ENCODE measurements around the gene NR2C1. TPM values are rescaled to one million over a fixed set of nuclear protein-coding genes. Genes with fewer than 3 reads are reported as not detected.
"Not testable (repeated sequence)": the region's sequence is repeated elsewhere in the genome, so short reads cannot be mapped to it uniquely, and the experiment has no call there.

NR2C1 gene
- polyA plus RNA-seq, result 1 to 10 TPM; 1.4 to 9.5 (median 5.9) TPM

GRCh38 chr12:95072900-95073697, at the start of gene NR2C1:
Gene NR2C1 (minus strand): TSS chr12:95073618. CDS start chr12:95067384, 6,234 bp downstream.
- Mint-ChIP-seq H3K4me3 (peak within 1 kb of the TSS; percentile 89 to 98 (median 96)), H3K36me3 (peaks cover 0 to 2% (median 0%) of the 10 kb centered on the region in 3 donors), H3K9me3 (no peaks in the 10 kb centered on the region), H3K27me3 (ENCODE audit: low read depth in 3 of 3) (peaks cover 2 to 10% (median 4%) of the 10 kb centered on the region in 3 donors), H3K4me1 (peaks cover 21 to 35% of the 10 kb centered on the region in 2 donors), H3K27ac (peak within 1 kb of the TSS; percentile 82 to 96 (median 90))
- peak; percentile 88 to 93 (median 91) for DNase-seq

DNA sequence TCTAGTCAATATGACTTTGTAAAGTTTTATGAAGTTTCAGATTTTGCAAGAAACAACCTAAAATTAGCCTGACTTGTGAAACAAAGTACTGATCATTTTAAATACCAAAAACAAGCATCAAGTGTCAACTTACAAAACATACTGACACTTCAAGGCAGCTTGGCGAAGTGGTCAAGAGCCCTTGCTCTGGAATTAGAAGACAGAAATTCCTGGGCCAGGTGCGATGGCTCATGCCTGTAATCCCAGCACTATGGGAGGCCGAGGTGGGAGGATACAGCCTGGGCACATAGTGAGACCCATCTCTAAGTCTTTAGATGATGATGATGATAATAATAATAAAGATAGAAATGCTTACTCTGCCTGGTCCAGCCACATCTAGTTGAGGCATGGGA, 45.4 kb upstream of the NR2C1 start:
- Mint-ChIP-seq H3K27me3 (ENCODE audit: low read depth in 3 of 3) (peaks cover 0 to 4% (median 0%) of the 10 kb centered on the region in 3 donors), H3K4me3 (no peak overlapping the region), H3K9me3 (no peaks in the 10 kb centered on the region), H3K36me3 (no peaks in the 10 kb centered on the region), H3K4me1 (no peaks in the 10 kb centered on the region), H3K27ac (no peak overlapping the region)
- DNase-seq, result no peak

GRCh38 chr12:95118138-95118787, 44.8 kb upstream of the NR2C1 start:
- Mint-ChIP-seq H3K36me3 (no peaks in the 10 kb centered on the region), H3K4me1 (no peaks in the 10 kb centered on the region)

GRCh38 chr12:95117178-95117599, 43.8 kb upstream of the NR2C1 start:
- Mint-ChIP-seq H3K9me3 (no peaks in the 10 kb centered on the region), H3K27ac (no peak overlapping the region), H3K4me1 (no peaks in the 10 kb centered on the region), H3K4me3 (no peak overlapping the region), H3K27me3 (ENCODE audit: low read depth in 3 of 3) (peaks cover 0 to 4% (median 0%) of the 10 kb centered on the region in 3 donors), H3K36me3 (no peaks in the 10 kb centered on the region)
- DNase-seq, result peak; percentile 47 to 63 (median 55)

More at GRCh38 chr12:95118138-95118787, 44.8 kb upstream of the NR2C1 start:
- H3K9me3 Mint-ChIP-seq, result no peaks in the 10 kb centered on the region
- no peak overlapping the region for H3K27ac Mint-ChIP-seq
- no peak overlapping the region for H3K4me3 Mint-ChIP-seq
- DNase-seq, result no peak
- peaks cover 0 to 4% (median 0%) of the 10 kb centered on the region in 3 donors for H3K27me3 Mint-ChIP-seq (ENCODE audit: low read depth in 3 of 3)

- Mint-ChIP-seq H3K4me1 (no peaks in the 10 kb centered on the region), H3K36me3 (no peaks in the 10 kb centered on the region), H3K27me3 (ENCODE audit: low read depth in 3 of 3) (peaks cover 0 to 4% (median 0%) of the 10 kb centered on the region in 3 donors), H3K27ac (no peak overlapping the region), H3K9me3 (no peaks in the 10 kb centered on the region), H3K4me3 (no peak overlapping the region)
- DNase-seq, result no peak
Measured at GRCh38 chr12:95116773-95117172, 43.4 kb upstream of the NR2C1 start.

GRCh38 chr12:95116341-95116740, 42.9 kb upstream of the NR2C1 start:
- Mint-ChIP-seq H3K27me3 (ENCODE audit: low read depth in 3 of 3) (peaks cover 0 to 4% (median 0%) of the 10 kb centered on the region in 3 donors), H3K36me3 (no peaks in the 10 kb centered on the region), H3K4me1 (no peaks in the 10 kb centered on the region), H3K27ac (no peak overlapping the region), H3K9me3 (no peaks in the 10 kb centered on the region), H3K4me3 (no peak overlapping the region)
- DNase-seq, result no peak

DNA sequence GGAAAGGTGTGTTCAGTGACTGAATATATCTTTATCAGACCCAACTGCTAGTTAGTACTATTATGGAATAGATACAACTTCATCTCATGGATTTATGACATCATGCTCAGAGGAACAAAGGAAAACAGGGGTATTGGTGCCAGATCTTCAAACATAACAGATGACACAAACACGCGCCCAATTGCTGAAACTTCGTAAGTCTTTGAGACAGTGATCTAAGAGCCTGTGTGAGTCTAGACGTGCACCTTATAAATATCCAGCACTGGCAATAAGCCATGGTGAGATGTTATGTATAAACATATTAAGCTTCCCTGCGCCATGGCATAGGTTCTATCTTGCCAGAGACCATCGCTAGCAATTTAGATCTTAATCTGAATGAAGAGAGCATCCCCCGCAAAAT, 42.2 kb upstream of the NR2C1 start:
- Mint-ChIP-seq H3K27me3 (ENCODE audit: low read depth in 3 of 3) (peaks cover 0 to 4% (median 0%) of the 10 kb centered on the region in 3 donors), H3K9me3 (no peaks in the 10 kb centered on the region), H3K36me3 (no peaks in the 10 kb centered on the region), H3K4me3 (no peak overlapping the region), H3K27ac (no peak overlapping the region), H3K4me1 (no peaks in the 10 kb centered on the region)
- DNase-seq, result no peak

GRCh38 chr12:95114766-95115405, 41.5 kb upstream of the NR2C1 start:
- no peak for DNase-seq
- no peak overlapping the region for H3K4me3 Mint-ChIP-seq
- no peaks in the 10 kb centered on the region for H3K9me3 Mint-ChIP-seq
- no peaks in the 10 kb centered on the region for H3K4me1 Mint-ChIP-seq
- H3K27me3 Mint-ChIP-seq (ENCODE audit: low read depth in 3 of 3), result peaks cover 0 to 4% (median 0%) of the 10 kb centered on the region in 3 donors
- no peaks in the 10 kb centered on the region for H3K36me3 Mint-ChIP-seq
- no peak overlapping the region for H3K27ac Mint-ChIP-seq

- H3K9me3 Mint-ChIP-seq, result no peaks in the 10 kb centered on the region
- no peak for DNase-seq
- peaks cover 0 to 2% (median 0%) of the 10 kb centered on the region in 3 donors for H3K27me3 Mint-ChIP-seq (ENCODE audit: low read depth in 3 of 3)
- H3K36me3 Mint-ChIP-seq, result no peaks in the 10 kb centered on the region
- no peak overlapping the region for H3K4me3 Mint-ChIP-seq
- H3K27ac Mint-ChIP-seq, result no peak overlapping the region
- H3K4me1 Mint-ChIP-seq, result no peaks in the 10 kb centered on the region
Measured at GRCh38 chr12:95107362-95107761, 33.9 kb upstream of the NR2C1 start.

- Mint-ChIP-seq H3K4me3 (no peak overlapping the region), H3K4me1 (no peaks in the 10 kb centered on the region), H3K9me3 (no peaks in the 10 kb centered on the region)
Measured at GRCh38 chr12:95105540-95105939, 32.1 kb upstream of the NR2C1 start.

DNA sequence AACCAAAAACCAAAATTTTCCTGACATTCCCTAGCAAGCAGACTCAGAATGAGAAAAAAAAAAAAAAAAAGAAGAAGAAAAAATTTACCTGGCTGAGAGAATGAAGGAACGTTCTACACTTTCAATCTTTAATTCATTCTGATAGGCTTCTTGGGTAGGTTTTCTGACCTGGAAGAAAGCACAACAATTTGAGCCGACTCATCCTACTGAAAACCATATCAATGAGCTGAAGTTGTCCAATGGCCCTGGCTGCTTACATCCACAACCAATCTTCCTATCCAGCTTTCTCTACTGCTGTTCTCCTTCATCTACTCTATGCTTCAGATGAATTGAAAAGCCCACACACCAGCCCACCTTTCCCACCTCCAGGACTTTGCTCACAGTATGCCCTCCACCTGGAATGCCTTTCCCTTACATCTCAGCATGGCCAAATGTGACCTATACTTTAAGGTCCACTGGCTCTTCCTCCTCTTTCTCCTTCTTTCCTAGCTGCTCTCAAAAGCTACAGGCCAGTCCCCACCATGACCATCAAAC, 31.6 kb upstream of the NR2C1 start:
- no peaks in the 10 kb centered on the region for H3K9me3 Mint-ChIP-seq
- peaks cover 0 to 2% (median 0%) of the 10 kb centered on the region in 3 donors for H3K27me3 Mint-ChIP-seq (ENCODE audit: low read depth in 3 of 3)
- DNase-seq, result no peak
- H3K27ac Mint-ChIP-seq, result no peak overlapping the region
- no peaks in the 10 kb centered on the region for H3K4me1 Mint-ChIP-seq
- H3K36me3 Mint-ChIP-seq, result no peaks in the 10 kb centered on the region
- no peak overlapping the region for H3K4me3 Mint-ChIP-seq

More at GRCh38 chr12:95105540-95105939, 32.1 kb upstream of the NR2C1 start:
- peaks cover 0 to 2% (median 0%) of the 10 kb centered on the region in 3 donors for H3K27me3 Mint-ChIP-seq (ENCODE audit: low read depth in 3 of 3)
- DNase-seq, result no peak
- no peaks in the 10 kb centered on the region for H3K36me3 Mint-ChIP-seq
- H3K27ac Mint-ChIP-seq, result no peak overlapping the region

DNA sequence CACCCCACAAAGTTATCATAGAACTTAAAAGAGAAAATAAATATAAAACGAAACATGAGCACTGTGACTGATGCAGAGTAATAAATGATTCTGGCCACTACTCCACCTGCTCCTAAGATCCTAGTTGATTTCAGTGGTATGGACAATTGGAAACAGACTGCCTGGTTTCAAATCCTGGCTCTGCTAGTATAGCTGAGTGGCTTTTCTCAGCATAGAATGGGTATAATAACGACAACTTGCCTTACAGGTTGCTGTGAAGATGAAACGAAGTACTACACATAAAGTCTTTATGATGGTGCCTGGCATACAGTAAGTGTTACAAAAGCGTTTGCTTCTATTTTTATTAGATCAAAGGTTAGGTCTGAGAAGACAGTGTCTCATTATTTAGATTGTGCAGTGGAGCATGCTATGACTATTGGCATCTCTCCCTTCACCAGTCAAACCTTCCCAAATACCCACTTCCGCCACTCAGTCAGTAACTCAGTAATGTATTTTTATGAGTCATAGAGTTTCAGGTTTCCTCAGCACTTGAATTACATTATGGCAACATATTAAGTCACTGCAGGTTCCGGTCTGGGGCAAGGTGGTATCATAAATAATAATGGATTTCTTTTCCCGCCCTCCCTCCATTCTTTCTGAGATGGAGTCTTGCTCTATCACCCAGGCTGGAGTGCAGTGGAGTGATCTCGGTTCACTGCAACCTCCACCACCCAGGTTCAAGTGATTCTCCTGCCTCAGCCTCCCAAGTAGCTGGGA, 29.7 kb upstream of the NR2C1 start:
- Mint-ChIP-seq H3K27ac (no peak overlapping the region), H3K27me3 (ENCODE audit: low read depth in 3 of 3) (peaks cover 0 to 7% (median 2%) of the 10 kb centered on the region in 3 donors), H3K4me1 (no peaks in the 10 kb centered on the region), H3K4me3 (no peak overlapping the region), H3K36me3 (no peaks in the 10 kb centered on the region), H3K9me3 (no peaks in the 10 kb centered on the region)
- DNase-seq, result no peak

- not testable (repeated sequence) for H3K4me1 Mint-ChIP-seq; H3K4me3 Mint-ChIP-seq; DNase-seq; H3K9me3 Mint-ChIP-seq; H3K36me3 Mint-ChIP-seq; H3K27me3 Mint-ChIP-seq (ENCODE audit: low read depth in 3 of 3); H3K27ac Mint-ChIP-seq
Measured at GRCh38 chr12:95101957-95102356, 28.5 kb upstream of the NR2C1 start.

Measured in immature natural killer cell (primary cell).